Heart left ventricle (tissue), 13 donors: ENCODE results near the gene PTK6.

Experiments used
- CTCF ChIP-seq, 12 donors: fragments of 200-600 bp; sonication (generic) in 4 of 12; IDR thresholded peaks; one replicate each; pipeline versions ENCODE4 v1.5.0 to v1.8.0; 2018 to 2022; ENCODE audit warnings: antibody characterized with exemption in 12 of 12, mild to moderate bottlenecking in 5 of 12
- POLR2A ChIP-seq, 2 donors: fragments of 450-650 bp; IDR thresholded peaks; one replicate each; pipeline ENCODE4 v1.6.1; 2017; ENCODE audit warnings: antibody characterized with exemption in 2 of 2, mild to moderate bottlenecking in 2 of 2, moderate library complexity in 2 of 2
- donor health status: ischemic (EF 13 %, LVEDD 7.1; RV severe dilation, severe dysfunction).
- donor health status: DM: no; HTN: yes; CAD: no.
- donor health status: DM: no; HTN: no; CAD: no.
- donor health status: ischemic (EF 25% LVEDD 6.9; RV normal size, moderate dysfunction).
- donor health status: ischemic (EF 25% LVEDD 5.7; RV mildly dilated, moderate dysfunction).
- donor health status: ischemic (EF 35%, LVEDD 5.7; RV mildly dilated, moderate dysfunction).
- donor health status: nonischemic (EF 11% LVEDD 7.7; RV severe dilation, severe dysfunction).
- donor health status: DM: yes; HTN: yes; CAD: no.
- donor health status: PGD.
- donor health status: ischemic (EF 29% LVEDD 5.4; RV normal size, mild dysfunction).
- donor health status: nonischemic (EF 23%, LVEDD 6.1; RV moderate dilation, normal function).

GRCh38 chr20:63518351-63518861 lies 18.8 kb downstream of the PTK6 start:
- TF ChIP-seq POLR2A (IDR thresholded peaks at IDR 0.05), result no peak
- TF ChIP-seq CTCF (IDR thresholded peaks at IDR 0.05), result no peak
